Type B pancreatic cell (in vitro differentiated cells): Measurements from ENCODE around the gene ETV7. TPM values are rescaled to one million over a fixed set of nuclear protein-coding genes. Genes with fewer than 3 reads are reported as not detected.

Experiments
- DNase-seq: peaks from one replicate; pipeline ENCODE4 v3.0.0; 2021; ENCODE audit warnings: mixed read lengths; ENCODE audit not compliant: unreplicated experiment; ENCODE audit errors: extremely low spot score
- H3K27ac Mint-ChIP-seq: 2 replicates; pipeline ENCODE4 v1.8.0; 2021; ENCODE audit warnings: mild to moderate bottlenecking, mixed read lengths
- H3K27me3 Mint-ChIP-seq: 2 replicates; pipeline ENCODE4 v1.8.0; 2021; ENCODE audit warnings: mixed read lengths
- H3K36me3 Mint-ChIP-seq: 2 replicates; pipeline ENCODE4 v1.8.0; 2021; ENCODE audit warnings: mixed read lengths
- H3K4me1 Mint-ChIP-seq: one replicate; pipeline ENCODE4 v1.8.0; 2021; ENCODE audit warnings: mixed read lengths; ENCODE audit not compliant: unreplicated experiment
- H3K4me3 Mint-ChIP-seq: 2 replicates; pipeline ENCODE4 v1.8.0; 2021; ENCODE audit warnings: mild to moderate bottlenecking, mixed read lengths
- H3K9me3 Mint-ChIP-seq: 2 replicates; pipeline ENCODE4 v1.8.0; 2021; ENCODE audit warnings: mixed read lengths
- CTCF ChIP-seq: fragments of 200-600 bp; sonication (generic); conservative IDR thresholded peaks from 2 replicates; pipeline ENCODE4 v1.5.0; 2021; ENCODE audit warnings: antibody characterized with exemption, mild to moderate bottlenecking
- total RNA-seq: library from RNA; stranded (reverse); gene quantifications from 2 replicates; pipeline ENCODE4 v1.2.1, GENCODE V29; 2021; ENCODE audit warnings: low replicate concordance

The ETV7 gene
- total RNA-seq, 1 donor from 2014 or later, result 1.7 TPM

- Mint-ChIP-seq H3K4me3 (no peak overlapping the region), H3K27ac (no peak overlapping the region), H3K4me1 (peaks cover 6% of the 10 kb centered on the region), H3K36me3 (no peaks in the 10 kb centered on the region), H3K9me3 (peaks cover 12% of the 10 kb centered on the region), H3K27me3 (no peaks in the 10 kb centered on the region)
- DNase-seq, result no peak
- TF ChIP-seq CTCF, result no peak
Observed at GRCh38 chr6:36355819-36356218, 31.6 kb downstream of the ETV7 start.

- Mint-ChIP-seq H3K4me3 (no peak overlapping the region), H3K36me3 (no peaks in the 10 kb centered on the region), H3K27ac (peak overlapping the region; percentile 29), H3K27me3 (no peaks in the 10 kb centered on the region), H3K9me3 (peaks cover 12% of the 10 kb centered on the region), H3K4me1 (peaks cover 12% of the 10 kb centered on the region)
- DNase-seq, result no peak
- no peak for TF ChIP-seq CTCF
Observed at GRCh38 chr6:36353411-36353915, 34.0 kb downstream of the ETV7 start.

- H3K9me3 Mint-ChIP-seq, result peaks cover 12% of the 10 kb centered on the region
- TF ChIP-seq CTCF, result no peak
Observed at GRCh38 chr6:36352477-36353157, 34.9 kb downstream of the ETV7 start.

GRCh38 chr6:36350681-36351571 lies 36.5 kb downstream of the ETV7 start:
- Mint-ChIP-seq H3K4me1 (peaks cover 22% of the 10 kb centered on the region), H3K27ac (peak overlapping the region; percentile 47), H3K4me3 (no peak overlapping the region), H3K9me3 (peaks cover 12% of the 10 kb centered on the region), H3K36me3 (no peaks in the 10 kb centered on the region), H3K27me3 (no peaks in the 10 kb centered on the region)
- no peak for TF ChIP-seq CTCF
- no peak for DNase-seq

More at GRCh38 chr6:36352477-36353157, 34.9 kb downstream of the ETV7 start:
- Mint-ChIP-seq H3K27me3 (no peaks in the 10 kb centered on the region), H3K36me3 (no peaks in the 10 kb centered on the region), H3K4me1 (peaks cover 12% of the 10 kb centered on the region), H3K4me3 (no peak overlapping the region), H3K27ac (peak overlapping the region; percentile 29)
- DNase-seq, result no peak

- peaks cover 22% of the 10 kb centered on the region for H3K4me1 Mint-ChIP-seq
- H3K9me3 Mint-ChIP-seq, result peaks cover 12% of the 10 kb centered on the region
- H3K27me3 Mint-ChIP-seq, result no peaks in the 10 kb centered on the region
- no peaks in the 10 kb centered on the region for H3K36me3 Mint-ChIP-seq
- no peak for DNase-seq
- TF ChIP-seq CTCF, result no peak
- H3K4me3 Mint-ChIP-seq, result no peak overlapping the region
- H3K27ac Mint-ChIP-seq, result no peak overlapping the region
Observed at GRCh38 chr6:36350082-36350481, 37.4 kb downstream of the ETV7 start.
